H1 (cell line): Measurements from ENCODE around the gene FTMT. TPM values are rescaled to one million over a fixed set of nuclear protein-coding genes. Genes with fewer than 3 reads are reported as not detected.

Experiments
- CTCF ChIA-PET: fragments of 300-600 bp; sonication (Branson Sonifier 250); formaldehyde crosslinking; loops from one replicate; lab custom pipeline; 2021; ENCODE audit not compliant: partially characterized antibody; lab: Charles Lee
- POLR2A ChIA-PET: fragments of 300-600 bp; sonication (Branson Sonifier 250); formaldehyde crosslinking; loops from one replicate; lab custom pipeline; 2021; ENCODE audit warnings: inconsistent platforms; ENCODE audit not compliant: partially characterized antibody; lab: Charles Lee
- DNase-seq, 2 experiments: peaks; one replicate each; pipeline versions ENCODE4 v3.0.0 to v3.0.0-alpha.2; 2010 to 2022; ENCODE audit warnings: low spot score in 2 of 2, low read depth in 1 of 2, mixed read lengths in 1 of 2
- FAIRE-seq: peaks from 2 replicates; lab custom pipeline; 2011; peaks lifted over from hg19 to GRCh38; lab: Jason Lieb, UNC
- H2AFZ ChIP-seq: 2 replicates; pipeline ENCODE4 v1.8.1; 2012; ENCODE audit warnings: low read length, inconsistent platforms
- H2AK5ac ChIP-seq: 2 replicates; pipeline ENCODE4 v1.6.1; 2013; ENCODE audit warnings: low read depth, low read length
- H2BK120ac ChIP-seq: replicated peaks from 2 replicates; pipeline ENCODE3; 2013; ENCODE audit warnings: low read depth, low read length, inconsistent platforms
- H2BK12ac ChIP-seq: 2 replicates; pipeline ENCODE4 v1.6.1; 2013; ENCODE audit warnings: low read depth, low read length
- H2BK15ac ChIP-seq: 2 replicates; pipeline ENCODE4 v1.6.1; 2013; ENCODE audit warnings: low read length
- H2BK20ac ChIP-seq: 2 replicates; pipeline ENCODE4 v1.6.1; 2013; ENCODE audit warnings: low read length
- H2BK5ac ChIP-seq: 2 replicates; pipeline ENCODE4 v1.6.1; 2013; ENCODE audit warnings: low read depth, low read length
- H3K14ac ChIP-seq: 2 replicates; pipeline ENCODE4 v1.6.1; 2013; ENCODE audit warnings: inconsistent platforms; ENCODE audit not compliant: insufficient read length
- H3K18ac ChIP-seq: 2 replicates; pipeline ENCODE4 v1.6.1; 2013; ENCODE audit warnings: low read length; ENCODE audit errors: extremely low read depth
- H3K23ac ChIP-seq: 2 replicates; pipeline ENCODE4 v1.6.1; 2013; ENCODE audit warnings: inconsistent platforms; ENCODE audit not compliant: insufficient read length
- H3K23me2 ChIP-seq: 2 replicates; pipeline ENCODE4 v1.6.1; 2013; ENCODE audit warnings: low read depth, low read length
- H3K27ac ChIP-seq: 2 replicates; pipeline ENCODE4 v1.6.1; 2011; ENCODE audit warnings: low read depth, low read length, inconsistent platforms
- H3K27me3 ChIP-seq, 4 experiments: replicated peaks in 1 of 4; 1 replicate in 1 of 4; 2 replicates in 3 of 4; pipeline versions ENCODE4 v1.6.1 to v1.8.1; 2011 to 2013; ENCODE audit warnings: low read length in 3 of 4, mild to moderate bottlenecking in 3 of 4, inconsistent platforms in 2 of 4, mixed read lengths in 2 of 4, moderate library complexity in 1 of 4; ENCODE audit not compliant: control insufficient read depth in 3 of 4, insufficient read depth in 3 of 4; ENCODE audit errors: extremely low read depth in 1 of 4
- H3K36me3 ChIP-seq, 4 experiments: 2 replicates each; pipeline versions ENCODE4 v1.6.1 to v1.8.1; 2011 to 2013; ENCODE audit warnings: mild to moderate bottlenecking in 4 of 4, low read length in 3 of 4, moderate library complexity in 2 of 4, control low read depth in 1 of 4, inconsistent platforms in 1 of 4; ENCODE audit not compliant: insufficient read depth in 4 of 4, control insufficient read depth in 2 of 4
- H3K4ac ChIP-seq: replicated peaks from 2 replicates; pipeline ENCODE3; 2013; ENCODE audit warnings: low read length, low read depth, mixed read lengths, inconsistent platforms; ENCODE audit not compliant: insufficient read length
- H3K4me1 ChIP-seq, 4 experiments: replicated peaks in 1 of 4; 1 replicate in 1 of 4; 2 replicates in 3 of 4; pipeline versions ENCODE4 v1.6.1 to v1.8.1; 2011 to 2013; ENCODE audit warnings: low read length in 3 of 4, inconsistent platforms in 2 of 4, mixed read lengths in 1 of 4; ENCODE audit not compliant: insufficient read depth in 4 of 4, control insufficient read depth in 3 of 4
- H3K4me2 ChIP-seq, 2 experiments: 2 replicates each; pipeline versions ENCODE4 v1.6.1 to v1.8.1; 2011 to 2013; ENCODE audit warnings: low read depth in 2 of 2, low read length in 2 of 2, control low read depth in 1 of 2, inconsistent platforms in 1 of 2, mild to moderate bottlenecking in 1 of 2; ENCODE audit not compliant: insufficient read depth in 1 of 2
- H3K4me3 ChIP-seq, 4 experiments: fragments of 200-600, 300-600 bp in 1 of 4; sonication (generic), shearing (Covaris generic), sonication (Bioruptor Twin) in 1 of 4; 2 replicates each; pipeline versions ENCODE4 v1.5.1 to v1.8.1; 2011 to 2016; ENCODE audit warnings: low read length in 4 of 4, low read depth in 3 of 4, control low read depth in 2 of 4, inconsistent platforms in 2 of 4, mild to moderate bottlenecking in 2 of 4, mixed read lengths in 1 of 4, moderate library complexity in 1 of 4; ENCODE audit not compliant: insufficient read depth in 2 of 4; ENCODE audit errors: extremely low read depth in 1 of 4
- H3K56ac ChIP-seq: replicated peaks from 2 replicates; pipeline ENCODE3; 2013; ENCODE audit warnings: low read depth, mild to moderate bottlenecking, mixed read lengths, low read length, inconsistent platforms; ENCODE audit not compliant: insufficient read length
- H3K79me1 ChIP-seq: 2 replicates; pipeline ENCODE4 v1.6.1; 2013; ENCODE audit warnings: low read depth, low read length, control low read depth
- H3K79me2 ChIP-seq, 2 experiments: 2 replicates each; pipeline versions ENCODE4 v1.6.1 to v1.8.1; 2012 to 2013; ENCODE audit warnings: low read length in 2 of 2, mild to moderate bottlenecking in 2 of 2, inconsistent platforms in 1 of 2; ENCODE audit not compliant: insufficient read depth in 2 of 2, control insufficient read depth in 1 of 2
- H3K9ac ChIP-seq, 4 experiments: replicated peaks in 1 of 4; 1 replicate in 1 of 4; 2 replicates in 3 of 4; pipeline versions ENCODE4 v1.6.1 to v1.8.1; 2011 to 2013; ENCODE audit warnings: low read depth in 3 of 4, low read length in 3 of 4, control low read depth in 2 of 4, mild to moderate bottlenecking in 2 of 4, moderate library complexity in 2 of 4, inconsistent platforms in 1 of 4; ENCODE audit errors: extremely low read depth in 1 of 4
- H3K9me3 ChIP-seq, 2 experiments: 2 replicates each; pipeline versions ENCODE4 v1.6.1 to v1.8.1; 2012 to 2013; ENCODE audit warnings: mild to moderate bottlenecking in 2 of 2, moderate library complexity in 2 of 2, control low read depth in 1 of 2, inconsistent platforms in 1 of 2, low read depth in 1 of 2, low read length in 1 of 2, mixed read lengths in 1 of 2; ENCODE audit not compliant: insufficient read depth in 2 of 2
- H4K20me1 ChIP-seq, 2 experiments: replicated peaks in 1 of 2; 2 replicates each; pipeline versions ENCODE3 to v1.8.1; 2011 to 2013; ENCODE audit warnings: inconsistent platforms in 2 of 2, low read length in 2 of 2, mild to moderate bottlenecking in 1 of 2; ENCODE audit not compliant: insufficient read depth in 2 of 2, control insufficient read depth in 1 of 2
- H4K5ac ChIP-seq: 2 replicates; pipeline ENCODE4 v1.6.1; 2013; ENCODE audit warnings: low read length, low read depth, mixed read lengths, inconsistent platforms; ENCODE audit not compliant: insufficient read length
- H4K8ac ChIP-seq: 2 replicates; pipeline ENCODE4 v1.8.0; 2013; ENCODE audit warnings: mild to moderate bottlenecking, moderate library complexity, low read length, inconsistent platforms; ENCODE audit not compliant: insufficient read depth; ENCODE audit errors: extremely low read depth
- H4K91ac ChIP-seq: replicated peaks from 2 replicates; pipeline ENCODE3; 2013; ENCODE audit warnings: low read length, mixed read lengths, inconsistent platforms; ENCODE audit not compliant: insufficient read length
- CBX8 ChIP-seq: fragments of 300-800, 300-1000 bp; sonication (generic); IDR thresholded peaks from 2 replicates; pipeline ENCODE4 v1.7.1; 2016; ENCODE audit warnings: low read depth, low read length, borderline replicate concordance
- CREB1 ChIP-seq: IDR thresholded peaks from 2 replicates; pipeline ENCODE4 v1.6.1; 2012; ENCODE audit warnings: inconsistent platforms
- KDM5A ChIP-seq: fragments of 200-600 bp; IDR thresholded peaks from 2 replicates; pipeline ENCODE4 v1.7.1; 2012; ENCODE audit warnings: mild to moderate bottlenecking, low read length, inconsistent platforms, mixed read lengths
- MAFK ChIP-seq: IDR thresholded peaks from 2 replicates; pipeline ENCODE4 v1.6.1; 2012; ENCODE audit warnings: low read depth, mild to moderate bottlenecking, improper control_type of control experiment, low read length
- POLR2AphosphoS5 ChIP-seq: IDR thresholded peaks from 2 replicates; pipeline ENCODE4 v1.6.1; 2011; ENCODE audit warnings: low read depth, low read length
- RNF2 ChIP-seq: fragments of 200-900, 300-1000 bp; sonication (generic); IDR thresholded peaks from 2 replicates; pipeline ENCODE4 v1.7.1; 2016; ENCODE audit warnings: borderline replicate concordance, low read depth, mild to moderate bottlenecking, antibody characterized with exemption, low read length; ENCODE audit not compliant: poor library complexity, severe bottlenecking; ENCODE audit errors: missing control alignments
- SAP30 ChIP-seq: fragments of 300-600 bp; sonication (generic); IDR thresholded peaks from 2 replicates; pipeline ENCODE4 v1.7.1; 2012; ENCODE audit warnings: low read length, moderate library complexity, mild to moderate bottlenecking, inconsistent platforms; ENCODE audit not compliant: insufficient read depth, insufficient replicate concordance
- SIN3A ChIP-seq, 2 experiments: IDR thresholded peaks in 1 of 2; conservative IDR thresholded peaks in 1 of 2; 2 replicates each; pipeline ENCODE4 v1.6.1; 2011 to 2012; ENCODE audit warnings: low read length in 2 of 2, improper control_type of control experiment in 1 of 2, low read depth in 1 of 2, mild to moderate bottlenecking in 1 of 2
- USF2 ChIP-seq: IDR thresholded peaks from 2 replicates; pipeline ENCODE4 v1.6.1; 2011; ENCODE audit warnings: low read length, improper control_type of control experiment
- YY1 ChIP-seq: IDR thresholded peaks from 2 replicates; pipeline ENCODE4 v1.6.1; 2011; ENCODE audit warnings: low read depth, mild to moderate bottlenecking, low read length
- WGBS, 2 experiments: shearing (Covaris generic) in 1 of 2; methylation state at CpG; one replicate each; pipeline versions ENCODE4 v1.1.6 to v1.1.7; 2013 to 2015; ENCODE audit warnings: low lambda C conversion rate in 2 of 2, mixed read lengths in 2 of 2, inconsistent platforms in 1 of 2, low coverage in 1 of 2, missing lambda C conversion rate in 1 of 2; ENCODE audit not compliant: insufficient replicate concordance in 2 of 2, insufficient coverage in 1 of 2, insufficient read length in 1 of 2; ENCODE audit errors: extremely low coverage in 1 of 2, missing lambda C conversion rate in 1 of 2; 5-methylcytosine and 5-hydroxymethylcytosine counted together
- polyA plus RNA-seq, 7 experiments: library from polyadenylated mRNA; depleted of rRNA in 3 of 7; stranded (reverse) in 5 of 7; unstranded in 2 of 7; fragments of >200 nt in 5 of 7; fragments of 200-250 nt in 2 of 7; gene quantifications; 1 replicate in 5 of 7; 2 replicates in 1 of 7; 4 replicates in 1 of 7; pipeline versions ENCODE4 v1.2.1 to v1.2.3, GENCODE V29; 2011 to 2013; ENCODE audit warnings: missing spikeins in 2 of 7, mixed read lengths in 2 of 7
- total RNA-seq: library from RNA; stranded (reverse); fragmentation: NEBNext Ultra II Directional; extraction: Animal tissue kit (Norgen Biotek cat#: 25700); gene quantifications from 2 replicates; pipeline ENCODE4 v1.2.1, GENCODE V29; 2021
- TF ChIP-seq, protein P1 (sequence below): IDR thresholded peaks from 2 replicates; pipeline ENCODE4 v1.6.1; 2012; ENCODE audit warnings: inconsistent platforms
- TF ChIP-seq, protein P2 (sequence below): IDR thresholded peaks from 2 replicates; pipeline ENCODE4 v1.6.1; 2012; ENCODE audit warnings: inconsistent platforms

The FTMT gene
- total and polyA plus RNA-seq, 2 of the 8 experiments (the other 6 are each of a cell fraction or from before 2014, with no cell fraction given) = not detected

DNA sequence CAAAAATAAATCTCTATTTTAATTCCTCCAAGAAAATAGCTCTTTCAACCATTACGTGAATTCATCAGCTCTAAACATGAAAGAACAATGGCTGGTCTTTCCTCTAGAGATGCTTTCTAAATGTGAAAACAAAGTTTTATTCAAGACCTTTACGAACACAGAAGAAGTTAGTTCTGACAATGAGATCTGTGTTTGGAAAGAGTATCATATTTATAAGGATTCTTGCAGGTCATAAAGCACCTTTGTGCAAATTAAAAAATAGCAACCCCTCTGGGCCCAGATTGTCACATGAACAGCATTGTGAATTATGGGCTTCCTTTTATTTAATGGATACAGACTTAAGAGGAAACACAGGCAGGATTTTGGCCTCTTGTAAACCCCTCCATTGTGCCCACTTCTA, 17.7 kb upstream of the FTMT start:
- Histone ChIP-seq H3K23ac (no peak overlapping the region), H3K79me2 (no peaks in the 10 kb centered on the region), H2BK12ac (no peak overlapping the region), H3K27ac (no peak overlapping the region), H2BK20ac (no peak overlapping the region), H3K4me3 (no peak overlapping the region), H4K91ac (no peak overlapping the region), H2BK120ac (no peak overlapping the region), H3K23me2 (no peaks in the 10 kb centered on the region), H3K18ac (no peak overlapping the region), H2BK15ac (no peak overlapping the region), H3K9ac (no peak overlapping the region), H4K8ac (no peak overlapping the region), H2AFZ (no peak overlapping the region), H3K27me3 (no peaks in the 10 kb centered on the region), H3K36me3 (no peaks in the 10 kb centered on the region), H2BK5ac (no peak overlapping the region), H3K4me1 (no peaks in the 10 kb centered on the region; a peak in 1 of 7 replicates), H2AK5ac (no peak overlapping the region), H3K14ac (no peak overlapping the region), H3K4me2 (no peak overlapping the region), H3K79me1 (no peaks in the 10 kb centered on the region), H3K56ac (no peak overlapping the region), H3K9me3 (0 out of 4 replicates have a peak, but pooled peaks cover 0 to 1% of the 10 kb centered on the region in 2 experiments), H4K5ac (no peak overlapping the region), H3K4ac (no peak overlapping the region), H4K20me1 (no peaks in the 10 kb centered on the region)
- DNase-seq (no peak), FAIRE-seq (no peak)
- 90% methylated on average over 2 of the region's 2 CpGs; no CpG with 5 or more reads in 1 of the 2 experiments for WGBS, 2 experiments
- POLR2A ChIA-PET = no interaction called here
- CTCF ChIA-PET = interaction anchor here (1.1 kb wide), 1 partner anchor 242 kb away, joined by 3 read pairs; no protein-coding TSS in a partner anchor
- TF ChIP-seq POLR2AphosphoS5 = no peak
- no peak for TF ChIP-seq RNF2
- TF ChIP-seq SIN3A (conservative IDR thresholded peaks at IDR 0.05 in 1 of 2, IDR thresholded peaks at IDR 0.05 in 1 of 2; ENCODE audit: low read depth in 1 of 2, low read length in 2 of 2) = no peak
- TF ChIP-seq SAP30 = no peak
- TF ChIP-seq, protein P1, sequence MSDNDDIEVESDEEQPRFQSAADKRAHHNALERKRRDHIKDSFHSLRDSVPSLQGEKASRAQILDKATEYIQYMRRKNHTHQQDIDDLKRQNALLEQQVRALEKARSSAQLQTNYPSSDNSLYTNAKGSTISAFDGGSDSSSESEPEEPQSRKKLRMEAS = no peak
- TF ChIP-seq, protein P2, sequence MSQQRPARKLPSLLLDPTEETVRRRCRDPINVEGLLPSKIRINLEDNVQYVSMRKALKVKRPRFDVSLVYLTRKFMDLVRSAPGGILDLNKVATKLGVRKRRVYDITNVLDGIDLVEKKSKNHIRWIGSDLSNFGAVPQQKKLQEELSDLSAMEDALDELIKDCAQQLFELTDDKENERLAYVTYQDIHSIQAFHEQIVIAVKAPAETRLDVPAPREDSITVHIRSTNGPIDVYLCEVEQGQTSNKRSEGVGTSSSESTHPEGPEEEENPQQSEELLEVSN = no peak
- TF ChIP-seq CREB1 = no peak
- no peak for TF ChIP-seq KDM5A
- TF ChIP-seq CBX8 = no peak
- no peak for TF ChIP-seq MAFK
- no peak for TF ChIP-seq YY1
- no peak for TF ChIP-seq USF2
